Superior temporal gyrus (tissue), 1 donor: ENCODE results near the gene SUSD6.
A peak's percentile ranks its signal among the peaks of the same experiment; 100 is the strongest.
"Not testable (repeated sequence)": the region's sequence is repeated elsewhere in the genome, so short reads cannot be mapped to it uniquely, and the experiment has no call there.

Source experiments
- DNase-seq: peaks from one replicate; pipeline ENCODE4 v3.0.0-alpha.2; 2016; ENCODE audit errors: extremely low spot score

The SUSD6 gene

GRCh38 chr14:69694730-69695281 is 83.4 kb downstream of the SUSD6 start:
- DNase-seq = no peak

- peak; percentile 48 for DNase-seq
Observed at GRCh38 chr14:69695322-69696203, 84.2 kb downstream of the SUSD6 start.

- no peak for DNase-seq
Observed at GRCh38 chr14:69696204-69696527, 84.8 kb downstream of the SUSD6 start.

GRCh38 chr14:69696633-69697557 is 85.5 kb downstream of the SUSD6 start:
- no peak for DNase-seq

- DNase-seq = no peak
Observed at GRCh38 chr14:69698572-69698971, 87.2 kb downstream of the SUSD6 start.

- DNase-seq = not testable (repeated sequence)
Observed at GRCh38 chr14:69699243-69699642, 87.8 kb downstream of the SUSD6 start.

- no peak for DNase-seq
Observed at GRCh38 chr14:69699748-69700303, 88.4 kb downstream of the SUSD6 start.

- DNase-seq = no peak
Observed at GRCh38 chr14:69700575-69700974, 89.2 kb downstream of the SUSD6 start.

- no peak for DNase-seq
Observed at GRCh38 chr14:69701291-69701690, 89.9 kb downstream of the SUSD6 start.

- DNase-seq = no peak
Observed at GRCh38 chr14:69701857-69702256, 90.5 kb downstream of the SUSD6 start.

- DNase-seq = no peak
Observed at GRCh38 chr14:69703047-69704039, 91.9 kb downstream of the SUSD6 start.

GRCh38 chr14:69704319-69704718 is 92.9 kb downstream of the SUSD6 start:
- DNase-seq = no peak

GRCh38 chr14:69705706-69706105 is 94.3 kb downstream of the SUSD6 start:
- DNase-seq = no peak

GRCh38 chr14:69708049-69708448 is 96.7 kb downstream of the SUSD6 start:
- no peak for DNase-seq

GRCh38 chr14:69708586-69709560 is 97.5 kb downstream of the SUSD6 start:
- DNase-seq = peak; percentile 74

- peak; percentile 26 for DNase-seq
Observed at GRCh38 chr14:69710378-69710777, 99.0 kb downstream of the SUSD6 start.

GRCh38 chr14:69711065-69711464 is 99.7 kb downstream of the SUSD6 start:
- peak; percentile 43 for DNase-seq

- DNase-seq = no peak
Observed at GRCh38 chr14:69711477-69711876, 100.1 kb downstream of the SUSD6 start.

- no peak for DNase-seq
Observed at GRCh38 chr14:69711881-69712560, 100.6 kb downstream of the SUSD6 start.
